ENCODE results near the gene SMCP.

GRCh38 chr1:152884085-152884484 is 6.0 kb downstream of the SMCP start:
- TF ChIP-seq, protein P1, sequence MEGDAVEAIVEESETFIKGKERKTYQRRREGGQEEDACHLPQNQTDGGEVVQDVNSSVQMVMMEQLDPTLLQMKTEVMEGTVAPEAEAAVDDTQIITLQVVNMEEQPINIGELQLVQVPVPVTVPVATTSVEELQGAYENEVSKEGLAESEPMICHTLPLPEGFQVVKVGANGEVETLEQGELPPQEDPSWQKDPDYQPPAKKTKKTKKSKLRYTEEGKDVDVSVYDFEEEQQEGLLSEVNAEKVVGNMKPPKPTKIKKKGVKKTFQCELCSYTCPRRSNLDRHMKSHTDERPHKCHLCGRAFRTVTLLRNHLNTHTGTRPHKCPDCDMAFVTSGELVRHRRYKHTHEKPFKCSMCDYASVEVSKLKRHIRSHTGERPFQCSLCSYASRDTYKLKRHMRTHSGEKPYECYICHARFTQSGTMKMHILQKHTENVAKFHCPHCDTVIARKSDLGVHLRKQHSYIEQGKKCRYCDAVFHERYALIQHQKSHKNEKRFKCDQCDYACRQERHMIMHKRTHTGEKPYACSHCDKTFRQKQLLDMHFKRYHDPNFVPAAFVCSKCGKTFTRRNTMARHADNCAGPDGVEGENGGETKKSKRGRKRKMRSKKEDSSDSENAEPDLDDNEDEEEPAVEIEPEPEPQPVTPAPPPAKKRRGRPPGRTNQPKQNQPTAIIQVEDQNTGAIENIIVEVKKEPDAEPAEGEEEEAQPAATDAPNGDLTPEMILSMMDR (IDR thresholded peaks at IDR 0.05): no peak
- peak; percentile 22 for TF ChIP-seq POLR2AphosphoS5 (IDR thresholded peaks at IDR 0.05)
